Astrocyte of the spinal cord (primary cell): ENCODE measurements around the gene RTN4IP1.

Source experiments
- DNase-seq: peaks from one replicate; pipeline ENCODE4 v3.0.0; 2011; ENCODE audit warnings: low read depth, low spot score
- H3K4me3 ChIP-seq: 2 replicates; pipeline ENCODE4 v1.5.1; 2011; ENCODE audit warnings: low read depth, mild to moderate bottlenecking, low read length, moderate library complexity
- CTCF ChIP-seq: IDR thresholded peaks from 2 replicates; pipeline ENCODE4 v1.5.1; 2012; ENCODE audit warnings: low read depth, mild to moderate bottlenecking, low read length, inconsistent platforms
- in situ Hi-C: cut with HindIII; loops from 2 replicates; pipeline ENCODE4 v1.10.0; 2017; ENCODE audit warnings: low sequenced_read_pairs

The RTN4IP1 gene

GRCh38 chr6:106666282-106667021 lies 37.2 kb upstream of the RTN4IP1 start:
- H3K4me3 ChIP-seq = no peak overlapping the region
- in situ Hi-C loops = no loop called here
- no peak for DNase-seq
- no peak for TF ChIP-seq CTCF

- no peak for TF ChIP-seq CTCF
- in situ Hi-C loops = no loop called here
Measured at GRCh38 chr6:106662458-106662857, 33.2 kb upstream of the RTN4IP1 start.

GRCh38 chr6:106659859-106660258 lies 30.6 kb upstream of the RTN4IP1 start:
- in situ Hi-C loops = no loop called here
- TF ChIP-seq CTCF = no peak
- H3K4me3 ChIP-seq = no peak overlapping the region
- DNase-seq = no peak

More at GRCh38 chr6:106662458-106662857, 33.2 kb upstream of the RTN4IP1 start:
- no peak for DNase-seq
- H3K4me3 ChIP-seq = no peak overlapping the region

- TF ChIP-seq CTCF = no peak
- in situ Hi-C loops = no loop called here
- H3K4me3 ChIP-seq = no peak overlapping the region
- no peak for DNase-seq
Measured at GRCh38 chr6:106658469-106658868, 29.2 kb upstream of the RTN4IP1 start.

- in situ Hi-C loops = no loop called here
- no peak for DNase-seq
- H3K4me3 ChIP-seq = no peak overlapping the region
- TF ChIP-seq CTCF = no peak
Measured at GRCh38 chr6:106648651-106649308, 19.5 kb upstream of the RTN4IP1 start.

GRCh38 chr6:106643061-106643460 lies 13.8 kb upstream of the RTN4IP1 start:
- no peak for TF ChIP-seq CTCF
- in situ Hi-C loops = no loop called here
- no peak overlapping the region for H3K4me3 ChIP-seq
- DNase-seq = peak; percentile 4
